Fibroblast of skin of left quadriceps (primary cell): Measurements from ENCODE around the gene FJX1.
"Not testable (repeated sequence)": the region's sequence is repeated elsewhere in the genome, so short reads cannot be mapped to it uniquely, and the experiment has no call there.

Experiments used
- DNase-seq, 2 experiments: peaks; one replicate each; pipeline ENCODE4 v3.0.0-alpha.2; 2013; ENCODE audit warnings: low read depth in 2 of 2

The FJX1 gene

GRCh38 chr11:35632301-35632700 is 14.0 kb downstream of the FJX1 start:
- DNase-seq = no peak

GRCh38 chr11:35633827-35634423 is 15.7 kb downstream of the FJX1 start:
- DNase-seq = no peak

GRCh38 chr11:35635933-35636332 is 17.7 kb downstream of the FJX1 start:
- DNase-seq = no peak

GRCh38 chr11:35639591-35640179 is 21.4 kb downstream of the FJX1 start:
- no peak for DNase-seq

- no peak for DNase-seq
Measured at GRCh38 chr11:35641171-35641897, 23.1 kb downstream of the FJX1 start.

- no peak for DNase-seq
Measured at GRCh38 chr11:35641964-35642363, 23.7 kb downstream of the FJX1 start.

- DNase-seq = no peak
Measured at GRCh38 chr11:35647421-35648093, 29.3 kb downstream of the FJX1 start.

- no peak for DNase-seq
Measured at GRCh38 chr11:35650006-35650405, 31.7 kb downstream of the FJX1 start.

- no peak for DNase-seq
Measured at GRCh38 chr11:35650467-35650866, 32.2 kb downstream of the FJX1 start.

- DNase-seq = no peak
Measured at GRCh38 chr11:35651263-35651662, 33.0 kb downstream of the FJX1 start.

GRCh38 chr11:35652786-35653185 is 34.5 kb downstream of the FJX1 start:
- DNase-seq = not testable (repeated sequence)

- no peak for DNase-seq
Measured at GRCh38 chr11:35654711-35655110, 36.5 kb downstream of the FJX1 start.

GRCh38 chr11:35655254-35655653 is 37.0 kb downstream of the FJX1 start:
- no peak for DNase-seq

GRCh38 chr11:35655856-35656255 is 37.6 kb downstream of the FJX1 start:
- DNase-seq = no peak

- DNase-seq = no peak
Measured at GRCh38 chr11:35658020-35658948, 40.0 kb downstream of the FJX1 start.

- DNase-seq = no peak
Measured at GRCh38 chr11:35661534-35661933, 43.3 kb downstream of the FJX1 start.

- DNase-seq = no peak
Measured at GRCh38 chr11:35662061-35662648, 43.9 kb downstream of the FJX1 start.

GRCh38 chr11:35662649-35663407 is 44.6 kb downstream of the FJX1 start, which contains the start of gene TRIM44:
TRIM44 (plus strand) TSS chr11:35662775; CDS start chr11:35663112, 337 bp downstream.
- peak; percentile 71 for DNase-seq

GRCh38 chr11:35663408-35663702 is 45.1 kb downstream of the FJX1 start:
- no peak for DNase-seq

- DNase-seq = no peak
Measured at GRCh38 chr11:35664977-35665441, 46.7 kb downstream of the FJX1 start.
